AG04449 (cell line): ENCODE data around the gene CACNG6.

ENCODE experiments used
- CTCF ChIA-PET: fragments of 350-600 bp; formaldehyde crosslinking; extraction: SDS; loops from one replicate; lab custom pipeline; 2021; ENCODE audit warnings: antibody characterized with exemption; lab: Yijun Ruan, JAX
- POLR2A ChIA-PET: fragments of 400-600, 350-600 bp; formaldehyde crosslinking; extraction: SDS; loops from one replicate; lab custom pipeline; 2020; ENCODE audit warnings: antibody characterized with exemption, inconsistent platforms; lab: Yijun Ruan, JAX
- DNase-seq: peaks from one replicate; pipeline ENCODE4 v3.0.0-alpha.2; 2010; ENCODE audit warnings: low read depth, low spot score
- H3K4me3 ChIP-seq: 2 replicates; pipeline ENCODE4 v1.5.1; 2011; ENCODE audit warnings: low read depth, mild to moderate bottlenecking, control low read depth, low read length
- CTCF ChIP-seq: IDR thresholded peaks from one replicate; pipeline ENCODE4 v1.5.1; 2011; ENCODE audit warnings: mild to moderate bottlenecking, moderate library complexity, low read length, control low read depth, inconsistent platforms; ENCODE audit not compliant: insufficient read depth; ENCODE audit errors: missing control alignments

CACNG6 gene

GRCh38 chr19:53991224-53992113, at the start of gene CACNG6:
TSS of gene CACNG6 (plus strand) at chr19:53991637. CDS start at chr19:53992878, 1,241 bp downstream.
- CTCF ChIA-PET = interaction anchor here (1.1 kb wide), 1 partner anchor 110 kb away, joined by 3 read pairs; the partner anchor contains the start of gene PRKCG
- POLR2A ChIA-PET = no interaction called here
- TF ChIP-seq CTCF = no peak
- peak within 1 kb of the TSS; percentile 25 for H3K4me3 ChIP-seq
- no peak for DNase-seq

GRCh38 chr19:53942001-53942786, 49.2 kb upstream of the CACNG6 start:
- POLR2A ChIA-PET = no interaction called here
- DNase-seq = no peak

GRCh38 chr19:53944416-53944815, 47.0 kb upstream of the CACNG6 start:
- ChIA-PET CTCF (no interaction called here), POLR2A (no interaction called here)
- no peak for DNase-seq
- no peak overlapping the region for H3K4me3 ChIP-seq
- no peak for TF ChIP-seq CTCF

More at GRCh38 chr19:53942001-53942786, 49.2 kb upstream of the CACNG6 start:
- CTCF ChIA-PET = no interaction called here
- TF ChIP-seq CTCF = no peak
- no peak overlapping the region for H3K4me3 ChIP-seq

- ChIA-PET POLR2A (no interaction called here), CTCF (no interaction called here)
- no peak overlapping the region for H3K4me3 ChIP-seq
- no peak for TF ChIP-seq CTCF
- no peak for DNase-seq
Measured at GRCh38 chr19:53944933-53945332, 46.5 kb upstream of the CACNG6 start.

- CTCF ChIA-PET = no interaction called here
- no peak for DNase-seq
- TF ChIP-seq CTCF = no peak
- POLR2A ChIA-PET = no interaction called here
- H3K4me3 ChIP-seq = no peak overlapping the region
Measured at GRCh38 chr19:53945441-53945840, 46.0 kb upstream of the CACNG6 start.

- DNase-seq = no peak
- H3K4me3 ChIP-seq = no peak overlapping the region
Measured at GRCh38 chr19:53945998-53946397, 45.4 kb upstream of the CACNG6 start.

More at GRCh38 chr19:53945998-53946397, 45.4 kb upstream of the CACNG6 start:
- CTCF ChIA-PET = no interaction called here
- no peak for TF ChIP-seq CTCF
- POLR2A ChIA-PET = no interaction called here
